OCI-LY7 (cell line): ENCODE results near the gene STK11IP. TPM values are rescaled to one million over a fixed set of nuclear protein-coding genes. Genes with fewer than 3 reads are reported as not detected.

Experiments used
- BruUV-seq: library from RNA; stranded (reverse); fragments of 400-500 nt; replicated peaks from 2 replicates; lab custom pipeline; 2021; lab: Mats Ljungman, UMichigan
- CTCF ChIA-PET: fragments of 300-600 bp; sonication (Branson Sonifier 250); formaldehyde crosslinking; loops from one replicate; lab custom pipeline; 2022; ENCODE audit warnings: antibody characterized with exemption; ENCODE audit not compliant: unreplicated experiment; lab: Charles Lee
- POLR2A ChIA-PET: fragments of 300-600 bp; sonication (Branson Sonifier 250); formaldehyde crosslinking; loops from one replicate; lab custom pipeline; 2022; ENCODE audit warnings: antibody characterized with exemption; lab: Charles Lee
- DNase-seq: peaks from one replicate; pipeline ENCODE4 v3.0.0-alpha.2; 2015; ENCODE audit warnings: low spot score
- H2AFZ ChIP-seq: fragments of 200-600 bp; sonication (generic), shearing (Covaris generic); 2 replicates; pipeline ENCODE4 v1.6.1; 2014; ENCODE audit warnings: mild to moderate bottlenecking, antibody characterized with exemption, low read length, moderate library complexity
- H3K27ac ChIP-seq: fragments of 200-600 bp; sonication (generic); 2 replicates; pipeline ENCODE4 v1.5.1; 2014; ENCODE audit warnings: mixed run types, low read depth, mild to moderate bottlenecking, moderate library complexity, low read length, inconsistent platforms; ENCODE audit not compliant: poor library complexity, severe bottlenecking
- H3K36me3 ChIP-seq: fragments of 200-600 bp; sonication (generic); 2 replicates; pipeline ENCODE4 v1.6.1; 2014; ENCODE audit warnings: mild to moderate bottlenecking, antibody characterized with exemption, low read length, moderate library complexity, mixed read lengths; ENCODE audit not compliant: insufficient read depth
- H3K4me1 ChIP-seq: fragments of 200-600 bp; sonication (generic); 2 replicates; pipeline ENCODE4 v1.5.1; 2014; ENCODE audit warnings: mild to moderate bottlenecking, low read length; ENCODE audit not compliant: insufficient read depth, poor library complexity, severe bottlenecking
- H3K4me2 ChIP-seq: fragments of 200-600 bp; sonication (generic); 2 replicates; pipeline ENCODE4 v1.6.1; 2014; ENCODE audit warnings: mild to moderate bottlenecking, low read length
- H3K4me3 ChIP-seq: fragments of 200-600 bp; sonication (generic); 2 replicates; pipeline ENCODE4 v1.5.1; 2014; ENCODE audit warnings: mild to moderate bottlenecking, low read depth, low read length; ENCODE audit not compliant: poor library complexity, severe bottlenecking
- H3K79me2 ChIP-seq: fragments of 200-600 bp; sonication (generic); 2 replicates; pipeline ENCODE4 v1.6.1; 2016; ENCODE audit warnings: low read depth, mild to moderate bottlenecking, low read length, moderate library complexity, mixed read lengths; ENCODE audit not compliant: insufficient read depth
- H3K9me2 ChIP-seq: fragments of 200-600 bp; sonication (generic); 2 replicates; pipeline ENCODE4 v1.6.1; 2016; ENCODE audit warnings: mild to moderate bottlenecking, low read length, mixed read lengths; ENCODE audit not compliant: insufficient read depth
- H3K9me3 ChIP-seq: fragments of 200-600 bp; sonication (generic); 2 replicates; pipeline ENCODE4 v1.6.1; 2014; ENCODE audit warnings: mild to moderate bottlenecking, mixed run types, low read length, mixed read lengths
- H4K20me1 ChIP-seq: fragments of 200-600 bp; sonication (generic); 2 replicates; pipeline ENCODE4 v1.6.1; 2014; ENCODE audit warnings: mild to moderate bottlenecking, antibody characterized with exemption, low read length, moderate library complexity, mixed read lengths; ENCODE audit not compliant: insufficient read depth
- EZH2phosphoT487 ChIP-seq: fragments of 200-600 bp; sonication (generic); IDR thresholded peaks from 2 replicates; pipeline ENCODE4 v1.6.1; 2018; ENCODE audit warnings: low read depth, borderline replicate concordance, mild to moderate bottlenecking, mixed run types, antibody characterized with exemption, low read length, moderate library complexity, mixed read lengths
- intact Hi-C: fragments of 100-400 bp; cut with micrococcal nuclease; formaldehyde crosslinking; loops from one replicate; pipeline ENCODE4 v1.10.0; 2022; ENCODE audit not compliant: unreplicated experiment
- total RNA-seq, 2 experiments: library from RNA; depleted of rRNA in 1 of 2; stranded (reverse); fragments of >200 nt in 1 of 2; shearing (Covaris generic) in 1 of 2; gene quantifications; 2 replicates each; pipeline ENCODE4 v1.2.3, GENCODE V29; 2014 to 2022
- TF ChIP-seq, protein P1 (sequence below): fragments of 200-600 bp; sonication (generic); conservative IDR thresholded peaks from 2 replicates; pipeline ENCODE4 v1.5.1; 2014; ENCODE audit warnings: mild to moderate bottlenecking, antibody characterized with exemption, low read length, moderate library complexity, mixed read lengths

Gene STK11IP
- total RNA-seq, 2 experiments from 2014 or later: 26.5 to 37.6 TPM

DNA sequence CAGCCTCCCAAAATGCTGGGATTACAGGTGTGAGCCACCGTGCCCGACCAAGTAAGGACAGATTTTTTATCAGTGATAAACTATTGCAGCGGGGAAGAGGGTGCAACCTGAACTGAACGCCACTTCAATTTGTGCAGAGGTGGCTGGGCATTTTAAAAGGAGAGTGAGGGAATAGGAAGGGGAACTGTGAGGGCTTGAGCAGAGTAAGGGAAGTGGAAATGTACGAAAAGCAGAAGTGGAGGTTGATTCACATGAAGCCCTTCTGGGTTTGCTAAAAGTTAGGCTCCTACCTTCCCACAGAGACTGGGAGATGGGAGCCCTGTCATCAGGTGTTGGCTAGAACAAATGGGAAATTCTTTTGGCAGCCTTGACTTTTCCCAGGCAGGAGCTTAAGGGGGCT lies 6.1 kb downstream of the STK11IP start:
- H3K4me3 ChIP-seq: no peak overlapping the region
- intact Hi-C loops: no loop called here

DNA sequence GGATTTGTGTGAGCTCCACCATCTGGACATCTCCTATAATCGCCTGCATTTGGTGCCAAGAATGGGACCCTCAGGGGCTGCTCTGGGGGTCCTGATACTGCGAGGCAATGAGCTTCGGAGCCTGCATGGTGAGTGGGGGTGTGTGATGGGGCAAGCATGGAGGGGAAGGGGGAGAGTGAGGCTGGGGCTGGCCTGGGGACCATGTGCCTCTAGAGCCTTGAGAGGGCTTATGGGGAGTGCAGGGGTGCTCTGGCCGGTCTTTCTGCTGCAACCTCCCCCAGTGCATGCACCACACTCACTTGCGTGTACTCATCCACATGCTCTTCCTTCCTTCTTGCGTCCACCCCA lies 7.9 kb downstream of the STK11IP start:
- ChIA-PET POLR2A (no interaction called here), CTCF (interaction anchor here (0.6 kb wide), 1 partner anchor 98 kb away, joined by 3 read pairs; no protein-coding TSS in a partner anchor)
- Histone ChIP-seq H3K27ac (no peak overlapping the region), H3K4me2 (no peak overlapping the region), H3K9me2 (no peaks in the 10 kb centered on the region), H3K79me2 (no peaks in the 10 kb centered on the region), H3K4me1 (no peaks in the 10 kb centered on the region), H3K4me3 (no peak overlapping the region), H4K20me1 (no peaks in the 10 kb centered on the region), H3K36me3 (peaks cover 28% of the 10 kb centered on the region), H3K9me3 (no peaks in the 10 kb centered on the region), H2AFZ (no peak overlapping the region)
- DNase-seq: no peak
- intact Hi-C loops: no loop called here
- TF ChIP-seq, protein P1, sequence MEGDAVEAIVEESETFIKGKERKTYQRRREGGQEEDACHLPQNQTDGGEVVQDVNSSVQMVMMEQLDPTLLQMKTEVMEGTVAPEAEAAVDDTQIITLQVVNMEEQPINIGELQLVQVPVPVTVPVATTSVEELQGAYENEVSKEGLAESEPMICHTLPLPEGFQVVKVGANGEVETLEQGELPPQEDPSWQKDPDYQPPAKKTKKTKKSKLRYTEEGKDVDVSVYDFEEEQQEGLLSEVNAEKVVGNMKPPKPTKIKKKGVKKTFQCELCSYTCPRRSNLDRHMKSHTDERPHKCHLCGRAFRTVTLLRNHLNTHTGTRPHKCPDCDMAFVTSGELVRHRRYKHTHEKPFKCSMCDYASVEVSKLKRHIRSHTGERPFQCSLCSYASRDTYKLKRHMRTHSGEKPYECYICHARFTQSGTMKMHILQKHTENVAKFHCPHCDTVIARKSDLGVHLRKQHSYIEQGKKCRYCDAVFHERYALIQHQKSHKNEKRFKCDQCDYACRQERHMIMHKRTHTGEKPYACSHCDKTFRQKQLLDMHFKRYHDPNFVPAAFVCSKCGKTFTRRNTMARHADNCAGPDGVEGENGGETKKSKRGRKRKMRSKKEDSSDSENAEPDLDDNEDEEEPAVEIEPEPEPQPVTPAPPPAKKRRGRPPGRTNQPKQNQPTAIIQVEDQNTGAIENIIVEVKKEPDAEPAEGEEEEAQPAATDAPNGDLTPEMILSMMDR: no peak
- no peak for TF ChIP-seq EZH2phosphoT487
- no TSS peak for BruUV-seq

More for the DNA sequence above, 6.1 kb downstream of the STK11IP start:
- DNase-seq: no peak
- POLR2A ChIA-PET: interaction anchor here (0.6 kb wide), 1 partner anchor 1179 kb away, joined by 5 read pairs; no protein-coding TSS in a partner anchor
- CTCF ChIA-PET: no interaction called here
- Histone ChIP-seq H3K4me2 (no peak overlapping the region), H2AFZ (no peak overlapping the region), H3K4me1 (no peaks in the 10 kb centered on the region), H3K27ac (no peak overlapping the region), H3K9me2 (no peaks in the 10 kb centered on the region), H3K36me3 (peaks cover 28% of the 10 kb centered on the region), H4K20me1 (no peaks in the 10 kb centered on the region), H3K9me3 (no peaks in the 10 kb centered on the region), H3K79me2 (no peaks in the 10 kb centered on the region)
- TF ChIP-seq, protein P1: no peak
- TF ChIP-seq EZH2phosphoT487: no peak
- no TSS peak for BruUV-seq

DNA sequence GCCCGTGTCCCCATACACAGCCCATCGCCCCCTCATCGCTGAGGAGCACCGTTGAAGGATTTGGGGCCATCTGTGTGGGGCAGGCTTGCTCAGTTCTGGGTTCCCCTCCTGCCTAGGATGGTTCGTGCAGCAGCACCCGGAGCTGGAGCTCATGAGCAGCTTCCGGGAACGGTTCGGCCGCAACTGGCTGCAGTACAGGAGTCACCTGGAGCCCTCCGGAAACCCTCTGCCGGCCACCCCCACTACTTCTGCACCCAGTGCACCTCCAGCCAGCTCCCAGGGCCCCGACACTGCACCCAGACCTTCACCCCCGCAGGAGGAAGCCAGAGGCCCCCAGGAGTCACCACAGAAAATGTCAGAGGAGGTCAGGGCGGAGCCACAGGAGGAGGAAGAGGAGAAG lies 10.3 kb downstream of the STK11IP start:
- peaks cover 27% of the 10 kb centered on the region for H3K36me3 ChIP-seq
- intact Hi-C loops: no loop called here
- H3K9me3 ChIP-seq: no peaks in the 10 kb centered on the region
- H3K27ac ChIP-seq: no peak overlapping the region
- POLR2A ChIA-PET: no interaction called here
- H4K20me1 ChIP-seq: no peaks in the 10 kb centered on the region
- no peak overlapping the region for H3K4me3 ChIP-seq
- no peak overlapping the region for H2AFZ ChIP-seq
- CTCF ChIA-PET: interaction anchor here (0.5 kb wide), 1 partner anchor 10 kb away, joined by 3 read pairs; the partner anchor contains the start of gene STK11IP
- no peak overlapping the region for H3K4me2 ChIP-seq
- no peaks in the 10 kb centered on the region for H3K9me2 ChIP-seq
- TF ChIP-seq, protein P1: no peak
- TF ChIP-seq EZH2phosphoT487: no peak
- no TSS peak for BruUV-seq
- H3K4me1 ChIP-seq: peaks cover 5% of the 10 kb centered on the region
- no peaks in the 10 kb centered on the region for H3K79me2 ChIP-seq
- DNase-seq: no peak
